HEK293T (cell line): Measurements from ENCODE around the gene OLFML3.

Experiments
- BHLHE40 ChIP-seq: fragments of 450-650 bp; IDR thresholded peaks from 2 replicates; pipeline ENCODE4 v1.6.1; 2016; ENCODE audit warnings: mild to moderate bottlenecking, moderate library complexity, borderline replicate concordance
- FOXK2 ChIP-seq: fragments of 450-650 bp; IDR thresholded peaks from 2 replicates; pipeline ENCODE4 v1.6.1; 2016; ENCODE audit warnings: mild to moderate bottlenecking
- FOXM1 ChIP-seq: fragments of 450-650 bp; IDR thresholded peaks from 2 replicates; pipeline ENCODE4 v1.6.1; 2017; ENCODE audit warnings: mild to moderate bottlenecking, borderline replicate concordance
- L3MBTL2 ChIP-seq: fragments of 450-650 bp; conservative IDR thresholded peaks from 2 replicates; pipeline ENCODE4 v1.6.1; 2016; ENCODE audit warnings: mild to moderate bottlenecking
- SUZ12 ChIP-seq: fragments of 450-650 bp; IDR thresholded peaks from 2 replicates; pipeline ENCODE4 v1.6.1; 2016; ENCODE audit warnings: mild to moderate bottlenecking
- TARDBP ChIP-seq: fragments of 450-650 bp; IDR thresholded peaks from 2 replicates; pipeline ENCODE4 v1.6.1; 2016

- no peak for TF ChIP-seq BHLHE40
- TF ChIP-seq FOXM1 = no peak
- no peak for TF ChIP-seq FOXK2
- TF ChIP-seq TARDBP = no peak
- TF ChIP-seq L3MBTL2 = no peak
- TF ChIP-seq SUZ12 = no peak
These were observed 13.4 kb upstream of the OLFML3 start for GRCh38 chr1:113965703-113966412.
